Astrocyte of the spinal cord (primary cell): Measurements from ENCODE around the gene MYRIP.
"Not testable (repeated sequence)": the region's sequence is repeated elsewhere in the genome, so short reads cannot be mapped to it uniquely, and the experiment has no call there.

Experiments used
- DNase-seq: peaks from one replicate; pipeline ENCODE4 v3.0.0; 2011; ENCODE audit warnings: low read depth, low spot score
- H3K4me3 ChIP-seq: 2 replicates; pipeline ENCODE4 v1.5.1; 2011; ENCODE audit warnings: low read depth, mild to moderate bottlenecking, low read length, moderate library complexity
- in situ Hi-C: cut with HindIII; loops from 2 replicates; pipeline ENCODE4 v1.10.0; 2017; ENCODE audit warnings: low sequenced_read_pairs
- TF ChIP-seq, protein P1 (sequence below): IDR thresholded peaks from 2 replicates; pipeline ENCODE4 v1.5.1; 2012; ENCODE audit warnings: low read depth, mild to moderate bottlenecking, low read length, inconsistent platforms

Gene MYRIP

DNA sequence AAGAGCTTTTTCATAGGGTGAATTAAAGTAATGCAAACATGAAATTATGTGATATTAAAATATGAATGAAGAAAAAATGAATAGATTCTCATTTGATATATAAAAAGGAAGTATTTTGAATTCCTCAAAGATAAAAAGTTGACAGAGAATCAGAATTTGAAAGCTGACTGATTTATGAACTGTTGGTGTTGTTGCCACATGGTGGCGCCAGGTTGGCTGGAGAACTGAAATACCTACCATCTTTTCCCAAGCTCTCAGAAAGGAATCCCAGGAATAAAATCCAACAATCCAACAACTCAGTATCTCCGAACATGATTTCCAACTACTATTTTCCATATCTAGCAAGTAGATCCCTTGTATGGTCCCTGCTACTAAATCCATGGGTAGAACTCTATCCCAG, 3.1 kb downstream of the MYRIP start:
- DNase-seq, result no peak
- TF ChIP-seq, protein P1, sequence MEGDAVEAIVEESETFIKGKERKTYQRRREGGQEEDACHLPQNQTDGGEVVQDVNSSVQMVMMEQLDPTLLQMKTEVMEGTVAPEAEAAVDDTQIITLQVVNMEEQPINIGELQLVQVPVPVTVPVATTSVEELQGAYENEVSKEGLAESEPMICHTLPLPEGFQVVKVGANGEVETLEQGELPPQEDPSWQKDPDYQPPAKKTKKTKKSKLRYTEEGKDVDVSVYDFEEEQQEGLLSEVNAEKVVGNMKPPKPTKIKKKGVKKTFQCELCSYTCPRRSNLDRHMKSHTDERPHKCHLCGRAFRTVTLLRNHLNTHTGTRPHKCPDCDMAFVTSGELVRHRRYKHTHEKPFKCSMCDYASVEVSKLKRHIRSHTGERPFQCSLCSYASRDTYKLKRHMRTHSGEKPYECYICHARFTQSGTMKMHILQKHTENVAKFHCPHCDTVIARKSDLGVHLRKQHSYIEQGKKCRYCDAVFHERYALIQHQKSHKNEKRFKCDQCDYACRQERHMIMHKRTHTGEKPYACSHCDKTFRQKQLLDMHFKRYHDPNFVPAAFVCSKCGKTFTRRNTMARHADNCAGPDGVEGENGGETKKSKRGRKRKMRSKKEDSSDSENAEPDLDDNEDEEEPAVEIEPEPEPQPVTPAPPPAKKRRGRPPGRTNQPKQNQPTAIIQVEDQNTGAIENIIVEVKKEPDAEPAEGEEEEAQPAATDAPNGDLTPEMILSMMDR, result peak; percentile 25
- no peak overlapping the region for H3K4me3 ChIP-seq
- in situ Hi-C loops, result no loop called here

DNA sequence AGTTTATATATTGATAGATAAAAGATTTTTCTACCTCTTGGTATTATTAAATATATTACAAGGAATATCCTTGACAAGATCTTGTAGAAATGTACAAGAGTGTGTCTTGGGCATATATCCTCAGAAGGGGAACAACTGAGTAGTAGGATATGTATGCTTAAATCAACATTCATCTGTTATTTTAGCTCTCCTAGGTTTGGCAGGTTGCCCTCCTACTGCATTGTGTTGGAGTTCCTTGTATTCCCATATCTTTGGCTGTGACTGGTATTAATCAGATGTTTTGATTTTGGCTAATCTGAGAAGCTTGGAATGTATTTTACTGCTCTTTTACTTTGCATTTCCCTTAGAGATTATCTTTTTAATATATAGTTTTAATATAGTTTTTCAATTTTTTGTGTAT, 4.6 kb downstream of the MYRIP start:
- H3K4me3 ChIP-seq, result no peak overlapping the region
- in situ Hi-C loops, result no loop called here
- DNase-seq, result peak; percentile 70
- TF ChIP-seq, protein P1, result no peak

- no peak for DNase-seq
- in situ Hi-C loops, result no loop called here
- TF ChIP-seq, protein P1, result no peak
- no peak overlapping the region for H3K4me3 ChIP-seq
Measured at GRCh38 chr3:39819899-39820298, 10.5 kb downstream of the MYRIP start.

- in situ Hi-C loops, DNase-seq: not testable (repeated sequence)
Measured at GRCh38 chr3:39833764-39834163, 24.4 kb downstream of the MYRIP start.

DNA sequence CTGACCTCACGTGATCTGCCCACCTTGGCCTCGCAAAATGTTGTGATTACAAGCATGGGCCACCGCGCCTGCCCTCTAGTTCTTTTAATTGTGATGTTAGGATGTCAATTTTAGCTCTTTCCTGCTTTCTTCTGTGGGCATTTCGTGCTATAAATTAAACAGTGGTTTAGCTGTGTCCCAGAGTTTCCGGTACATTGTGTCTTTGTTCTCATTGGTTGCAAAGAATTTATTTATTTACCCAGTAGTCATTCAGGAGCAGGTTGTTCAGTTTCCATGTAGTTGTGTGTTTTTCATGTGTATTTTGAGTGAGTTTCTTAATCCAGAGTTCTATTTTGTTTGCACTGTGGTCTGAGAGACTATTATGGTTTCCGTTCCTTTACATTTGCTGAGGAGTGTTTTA, 30.1 kb downstream of the MYRIP start:
- TF ChIP-seq, protein P1, result no peak
- no peak for DNase-seq
- in situ Hi-C loops, result no loop called here
- no peak overlapping the region for H3K4me3 ChIP-seq

More at GRCh38 chr3:39833764-39834163, 24.4 kb downstream of the MYRIP start:
- not testable (repeated sequence) for H3K4me3 ChIP-seq

GRCh38 chr3:39843440-39843839, 34.0 kb downstream of the MYRIP start:
- no peak for DNase-seq
- no peak overlapping the region for H3K4me3 ChIP-seq
- in situ Hi-C loops, result no loop called here
- TF ChIP-seq, protein P1, result no peak

DNA sequence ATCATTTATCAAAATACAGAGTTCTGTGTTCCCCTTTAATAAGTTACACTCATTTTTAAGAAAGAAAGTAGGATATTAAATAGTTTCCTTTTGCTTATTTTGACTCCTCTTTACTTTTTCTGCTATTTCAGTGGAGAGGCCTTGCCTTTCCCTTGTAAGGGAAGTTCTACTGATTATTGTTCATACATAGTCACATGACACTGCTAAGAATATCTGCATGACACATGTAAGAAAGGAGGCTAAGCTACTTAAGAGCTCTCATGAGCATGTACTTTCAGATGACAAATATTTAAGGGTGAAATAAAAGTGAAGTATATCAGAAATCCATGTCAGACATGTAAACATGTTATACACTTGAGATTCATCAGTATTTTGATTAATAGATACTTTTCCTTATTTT, 39.0 kb downstream of the MYRIP start:
- no peak for DNase-seq
- H3K4me3 ChIP-seq, result no peak overlapping the region
- in situ Hi-C loops, result no loop called here
- TF ChIP-seq, protein P1, result no peak
